ENCODE data around the gene DENND6B.
"Not testable (repeated sequence)": the region's sequence is repeated elsewhere in the genome, so short reads cannot be mapped to it uniquely, and the experiment has no call there.

DNA sequence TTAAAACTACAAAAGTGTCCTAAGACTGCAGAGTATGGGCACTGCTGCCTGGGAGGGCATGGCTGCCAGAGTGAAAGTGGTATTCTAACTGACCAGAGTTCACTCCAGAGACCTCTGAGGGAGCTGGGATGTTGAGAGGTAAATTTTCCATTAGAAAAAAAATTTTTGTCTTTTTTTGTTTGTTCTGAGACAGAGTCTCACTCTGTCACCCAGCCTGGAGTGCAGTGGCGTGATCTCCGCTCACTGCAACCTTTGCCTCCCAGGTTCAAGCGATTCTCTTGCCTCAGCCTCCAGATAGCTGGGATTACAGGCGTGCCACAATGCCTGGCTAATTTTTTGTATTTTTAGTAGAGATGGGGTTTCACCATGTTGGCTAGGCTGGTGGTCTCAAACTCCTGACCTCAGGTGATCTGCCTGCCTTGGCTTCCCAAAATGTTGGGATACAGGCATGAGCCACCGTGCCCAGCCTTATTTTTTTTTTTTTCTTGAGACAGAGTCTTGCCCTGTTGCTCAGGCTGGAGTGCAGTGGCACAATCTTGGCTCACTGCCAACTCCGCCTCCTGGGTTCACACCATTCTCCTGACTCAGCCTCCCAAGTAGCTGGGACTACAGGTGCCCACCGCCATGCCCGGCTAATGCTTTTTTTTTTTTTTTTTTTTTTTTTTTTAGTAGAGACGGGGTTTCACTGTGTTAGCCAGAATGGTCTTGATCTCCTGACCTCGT is 4.3 kb downstream of the DENND6B start:
- TF ChIP-seq POLR2A, CTCF (IDR thresholded peaks at IDR 0.05): not testable (repeated sequence)

Data from Peyer's patch (tissue), 4 donors.